Measurements from ENCODE around the gene GREB1L. TPM values are rescaled to one million over a fixed set of nuclear protein-coding genes. Genes with fewer than 3 reads are reported as not detected.
"Not testable (repeated sequence)": the region's sequence is repeated elsewhere in the genome, so short reads cannot be mapped to it uniquely, and the experiment has no call there.

Gene GREB1L
- total RNA-seq, 4 donors from 2014 or later, result 5.1 to 17.8 (median 6.9) TPM

DNA sequence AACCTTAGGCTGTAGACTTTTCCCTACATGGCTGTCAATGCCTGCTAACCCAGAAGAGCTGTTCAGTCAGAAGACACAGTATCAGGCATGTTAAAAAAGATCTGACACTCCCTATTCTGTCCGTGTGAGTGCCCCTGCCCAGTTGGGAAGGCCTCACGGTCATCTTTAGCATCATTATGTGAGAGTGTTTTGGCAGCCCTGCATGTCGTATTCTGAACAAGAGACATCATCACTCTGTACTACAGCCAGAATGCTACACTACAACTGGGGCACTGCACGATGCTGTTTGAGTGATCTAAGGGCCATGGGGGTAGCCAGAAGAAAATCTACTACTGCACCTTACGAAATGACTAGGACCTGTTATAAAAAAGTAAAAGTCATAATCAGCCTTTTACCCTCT, 67.2 kb downstream of the GREB1L start:
- Histone ChIP-seq H3K36me3 (no peaks in the 10 kb centered on the region), H3K9me3 (no peaks in the 10 kb centered on the region), H3K4me3 (no peak overlapping the region), H3K4me1 (no peaks in the 10 kb centered on the region), H3K27ac (no peak overlapping the region), H3K27me3 (no peaks in the 10 kb centered on the region)
- WGBS, 2 donors, result 60 to 65% methylated on average over 5 of the region's 5 CpGs
- no peak for TF ChIP-seq EP300 (IDR thresholded peaks at IDR 0.05)
- no peak for TF ChIP-seq POLR2A (IDR thresholded peaks at IDR 0.05)
- TF ChIP-seq, protein P1, sequence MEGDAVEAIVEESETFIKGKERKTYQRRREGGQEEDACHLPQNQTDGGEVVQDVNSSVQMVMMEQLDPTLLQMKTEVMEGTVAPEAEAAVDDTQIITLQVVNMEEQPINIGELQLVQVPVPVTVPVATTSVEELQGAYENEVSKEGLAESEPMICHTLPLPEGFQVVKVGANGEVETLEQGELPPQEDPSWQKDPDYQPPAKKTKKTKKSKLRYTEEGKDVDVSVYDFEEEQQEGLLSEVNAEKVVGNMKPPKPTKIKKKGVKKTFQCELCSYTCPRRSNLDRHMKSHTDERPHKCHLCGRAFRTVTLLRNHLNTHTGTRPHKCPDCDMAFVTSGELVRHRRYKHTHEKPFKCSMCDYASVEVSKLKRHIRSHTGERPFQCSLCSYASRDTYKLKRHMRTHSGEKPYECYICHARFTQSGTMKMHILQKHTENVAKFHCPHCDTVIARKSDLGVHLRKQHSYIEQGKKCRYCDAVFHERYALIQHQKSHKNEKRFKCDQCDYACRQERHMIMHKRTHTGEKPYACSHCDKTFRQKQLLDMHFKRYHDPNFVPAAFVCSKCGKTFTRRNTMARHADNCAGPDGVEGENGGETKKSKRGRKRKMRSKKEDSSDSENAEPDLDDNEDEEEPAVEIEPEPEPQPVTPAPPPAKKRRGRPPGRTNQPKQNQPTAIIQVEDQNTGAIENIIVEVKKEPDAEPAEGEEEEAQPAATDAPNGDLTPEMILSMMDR (IDR thresholded peaks at IDR 0.05), result no peak
- no peak for DNase-seq (ENCODE audit: low spot score in 2 of 2)

DNA sequence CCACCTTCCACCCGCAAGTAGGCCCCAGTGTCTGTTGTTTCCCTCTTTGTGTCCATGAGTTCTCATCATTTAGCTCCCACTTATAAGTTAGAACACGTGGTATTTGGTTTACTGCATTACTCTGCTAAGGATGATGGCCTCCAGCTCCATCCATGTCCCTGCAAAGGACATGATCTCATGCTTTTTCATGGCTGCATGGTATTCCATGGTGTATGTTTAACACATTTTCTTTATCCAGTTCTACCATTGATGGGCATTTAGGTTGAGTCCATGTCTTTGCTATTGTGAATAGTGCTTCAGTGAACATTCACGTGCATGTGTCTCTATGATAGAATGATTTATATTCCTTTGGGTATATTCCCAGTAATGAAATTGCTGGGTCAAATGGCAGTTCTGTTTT, 69.9 kb downstream of the GREB1L start:
- DNase-seq (ENCODE audit: low spot score in 2 of 2); H3K4me3 ChIP-seq; H3K4me1 ChIP-seq; H3K27ac ChIP-seq; H3K27me3 ChIP-seq; H3K36me3 ChIP-seq; H3K9me3 ChIP-seq: not testable (repeated sequence)
- 75 to 79% methylated on average over 3 of the region's 3 CpGs for WGBS, 2 donors

DNA sequence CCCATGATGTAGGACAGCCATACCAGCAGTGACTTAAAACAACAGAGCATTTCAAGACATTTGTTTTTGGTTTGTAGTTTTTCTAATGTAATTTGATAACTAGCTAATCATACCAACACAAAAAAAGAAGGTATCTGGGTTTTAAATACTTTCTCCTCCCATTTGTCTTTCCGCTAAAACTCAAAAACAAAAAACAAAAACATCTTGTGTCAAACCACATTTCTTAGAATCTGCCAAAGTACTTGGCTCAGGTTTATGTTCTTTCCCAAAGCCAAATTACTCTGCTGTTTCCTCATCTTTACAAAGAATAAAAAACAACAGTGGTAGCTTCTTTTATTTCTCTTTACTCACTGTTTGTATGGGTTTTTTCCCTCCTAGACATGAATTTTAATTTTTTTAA, 71.5 kb downstream of the GREB1L start:
- no peaks in the 10 kb centered on the region for H3K27me3 ChIP-seq
- no peaks in the 10 kb centered on the region for H3K36me3 ChIP-seq
- H3K4me1 ChIP-seq, result no peaks in the 10 kb centered on the region
- H3K27ac ChIP-seq, result no peak overlapping the region
- no peak for DNase-seq (ENCODE audit: low spot score in 2 of 2)
- 57 to 75% methylated on average over 1 of the region's 1 CpG for WGBS, 2 donors
- no peak overlapping the region for H3K4me3 ChIP-seq
- no peaks in the 10 kb centered on the region for H3K9me3 ChIP-seq
- TF ChIP-seq POLR2A (IDR thresholded peaks at IDR 0.05) (no peak), EP300 (IDR thresholded peaks at IDR 0.05) (no peak)
- TF ChIP-seq, protein P1 (IDR thresholded peaks at IDR 0.05), result no peak

DNA sequence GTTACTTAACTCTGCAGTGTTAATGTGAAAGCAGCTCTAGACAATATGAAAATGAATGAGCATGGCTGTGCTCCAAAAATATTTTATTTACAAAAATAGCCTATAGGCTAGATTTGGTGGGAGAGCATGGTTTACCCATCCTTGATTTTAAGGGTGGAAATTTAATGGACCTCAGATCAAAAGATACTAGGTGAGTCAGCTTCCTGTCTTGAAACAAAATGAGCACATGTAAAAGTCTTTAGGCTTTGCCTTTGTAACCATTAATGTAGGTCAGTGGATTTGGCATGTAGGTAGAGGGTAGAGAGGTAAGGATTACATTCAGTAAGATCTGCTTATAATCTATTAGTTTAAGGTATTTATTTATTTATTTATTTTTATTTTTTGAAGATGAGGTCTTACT, 72.7 kb downstream of the GREB1L start:
- TF ChIP-seq, protein P1 (IDR thresholded peaks at IDR 0.05), result no peak
- no peak for TF ChIP-seq EP300 (IDR thresholded peaks at IDR 0.05)
- TF ChIP-seq POLR2A (IDR thresholded peaks at IDR 0.05), result no peak

DNA sequence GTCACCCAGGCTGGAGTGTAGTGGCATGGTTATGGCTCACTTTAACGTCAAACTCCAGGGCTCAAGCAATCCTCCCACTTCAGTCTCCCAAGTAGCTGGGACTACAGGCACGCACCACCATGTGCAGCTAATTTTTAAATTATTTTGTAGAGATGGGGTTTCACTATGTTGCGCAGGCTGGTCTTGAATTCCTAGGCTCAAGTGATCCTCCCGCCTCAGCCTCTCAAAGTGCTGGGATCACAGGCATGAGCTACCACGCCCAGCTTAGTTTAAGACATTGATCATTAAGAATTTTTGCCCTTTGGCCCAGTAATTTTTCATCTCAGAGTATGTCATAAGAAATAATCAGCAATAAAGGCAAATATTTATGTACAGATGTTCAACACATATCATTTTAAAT, 73.1 kb downstream of the GREB1L start:
- H3K9me3 ChIP-seq; H3K27me3 ChIP-seq; H3K4me3 ChIP-seq; H3K36me3 ChIP-seq; H3K4me1 ChIP-seq; DNase-seq (ENCODE audit: low spot score in 2 of 2): not testable (repeated sequence)
- peak overlapping the region in 1 of 4 donors; percentile 1 for H3K27ac ChIP-seq
- 89 to 92% methylated on average over 5 of the region's 5 CpGs for WGBS, 2 donors

More for the DNA sequence above, 72.7 kb downstream of the GREB1L start:
- no peaks in the 10 kb centered on the region for H3K4me1 ChIP-seq
- no peak overlapping the region for H3K27ac ChIP-seq
- no peak for DNase-seq (ENCODE audit: low spot score in 2 of 2)
- no peaks in the 10 kb centered on the region for H3K27me3 ChIP-seq
- H3K9me3 ChIP-seq, result peaks cover 0 to 3% (median 0%) of the 10 kb centered on the region in 4 donors
- H3K4me3 ChIP-seq, result no peak overlapping the region
- H3K36me3 ChIP-seq, result no peaks in the 10 kb centered on the region

DNA sequence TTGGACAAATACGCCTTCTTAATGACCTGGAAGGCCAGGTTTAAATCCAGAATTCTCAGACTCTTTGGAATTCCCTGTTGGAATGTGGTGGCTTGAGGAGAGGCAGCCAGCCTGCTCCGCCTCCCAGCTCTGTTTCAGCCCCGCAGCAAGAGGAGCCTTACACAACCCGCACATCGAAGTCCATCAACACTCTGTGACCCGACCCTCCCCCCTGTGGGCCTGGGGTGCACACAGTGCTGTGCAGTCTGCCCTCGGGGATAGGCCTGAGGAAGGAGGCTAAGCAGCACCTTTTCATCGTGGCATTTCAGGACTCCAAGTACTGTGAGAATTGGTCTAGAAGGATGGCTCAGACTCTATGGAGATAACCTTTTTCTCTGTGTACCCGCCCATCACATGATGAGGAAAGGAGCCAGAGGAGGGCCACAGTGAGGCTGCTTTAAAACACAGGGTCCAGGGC, 73.7 kb downstream of the GREB1L start:
- H3K27me3 ChIP-seq, result no peaks in the 10 kb centered on the region
- H3K36me3 ChIP-seq, result no peaks in the 10 kb centered on the region
- WGBS, 2 donors, result 36 to 38% methylated on average over 9 of the region's 9 CpGs
- no peak overlapping the region for H3K4me3 ChIP-seq
- DNase-seq (ENCODE audit: low spot score in 2 of 2), result no peak
- H3K4me1 ChIP-seq, result no peaks in the 10 kb centered on the region
- TF ChIP-seq, protein P1 (IDR thresholded peaks at IDR 0.05), result no peak
- TF ChIP-seq POLR2A (IDR thresholded peaks at IDR 0.05) (no peak), EP300 (IDR thresholded peaks at IDR 0.05) (no peak)
- H3K27ac ChIP-seq, result peak overlapping the region in 1 of 4 donors; percentile 1
- peaks cover 0 to 6% (median 0%) of the 10 kb centered on the region in 4 donors for H3K9me3 ChIP-seq

Data from tibial nerve (tissue), 4 donors.